ENCODE results near the gene FHIT. TPM values are rescaled to one million over a fixed set of nuclear protein-coding genes. Genes with fewer than 3 reads are reported as not detected.

FHIT gene
- total RNA-seq, 1 donor from 2014 or later, result 16.1 TPM

DNA sequence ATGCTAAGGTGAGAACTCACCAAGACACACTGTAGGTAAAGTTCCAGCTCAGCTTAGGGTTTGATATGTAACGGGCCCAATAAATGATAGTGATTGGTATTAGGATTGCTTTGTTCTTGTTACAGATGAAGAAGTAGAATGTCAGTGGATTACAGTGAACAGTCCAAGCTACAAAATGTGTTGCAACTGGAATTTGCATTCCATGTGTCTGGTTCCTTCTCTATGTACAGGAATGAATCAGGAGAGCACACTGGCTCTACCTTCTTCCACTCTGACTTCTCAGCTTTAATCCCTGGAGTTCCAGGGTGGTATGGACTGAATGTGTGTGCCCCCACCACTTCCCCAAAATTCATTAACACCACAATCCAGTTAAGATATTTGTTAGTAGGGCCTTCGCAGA is 1471.0 kb downstream of the FHIT start:
- Mint-ChIP-seq H3K36me3 (ENCODE audit: insufficient read depth) (no peaks in the 10 kb centered on the region), H3K9me3 (ENCODE audit: low read depth) (no peaks in the 10 kb centered on the region), H3K4me3 (ENCODE audit: low read depth) (no peak overlapping the region), H3K4me1 (ENCODE audit: low read depth) (no peaks in the 10 kb centered on the region), H3K27me3 (no peaks in the 10 kb centered on the region), H3K27ac (no peak overlapping the region)
- DNase-seq (ENCODE audit: low spot score, unreplicated experiment), result no peak
- TF ChIP-seq, protein P1, sequence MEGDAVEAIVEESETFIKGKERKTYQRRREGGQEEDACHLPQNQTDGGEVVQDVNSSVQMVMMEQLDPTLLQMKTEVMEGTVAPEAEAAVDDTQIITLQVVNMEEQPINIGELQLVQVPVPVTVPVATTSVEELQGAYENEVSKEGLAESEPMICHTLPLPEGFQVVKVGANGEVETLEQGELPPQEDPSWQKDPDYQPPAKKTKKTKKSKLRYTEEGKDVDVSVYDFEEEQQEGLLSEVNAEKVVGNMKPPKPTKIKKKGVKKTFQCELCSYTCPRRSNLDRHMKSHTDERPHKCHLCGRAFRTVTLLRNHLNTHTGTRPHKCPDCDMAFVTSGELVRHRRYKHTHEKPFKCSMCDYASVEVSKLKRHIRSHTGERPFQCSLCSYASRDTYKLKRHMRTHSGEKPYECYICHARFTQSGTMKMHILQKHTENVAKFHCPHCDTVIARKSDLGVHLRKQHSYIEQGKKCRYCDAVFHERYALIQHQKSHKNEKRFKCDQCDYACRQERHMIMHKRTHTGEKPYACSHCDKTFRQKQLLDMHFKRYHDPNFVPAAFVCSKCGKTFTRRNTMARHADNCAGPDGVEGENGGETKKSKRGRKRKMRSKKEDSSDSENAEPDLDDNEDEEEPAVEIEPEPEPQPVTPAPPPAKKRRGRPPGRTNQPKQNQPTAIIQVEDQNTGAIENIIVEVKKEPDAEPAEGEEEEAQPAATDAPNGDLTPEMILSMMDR (IDR thresholded peaks at IDR 0.05; ENCODE audit: unreplicated experiment), result no peak

DNA sequence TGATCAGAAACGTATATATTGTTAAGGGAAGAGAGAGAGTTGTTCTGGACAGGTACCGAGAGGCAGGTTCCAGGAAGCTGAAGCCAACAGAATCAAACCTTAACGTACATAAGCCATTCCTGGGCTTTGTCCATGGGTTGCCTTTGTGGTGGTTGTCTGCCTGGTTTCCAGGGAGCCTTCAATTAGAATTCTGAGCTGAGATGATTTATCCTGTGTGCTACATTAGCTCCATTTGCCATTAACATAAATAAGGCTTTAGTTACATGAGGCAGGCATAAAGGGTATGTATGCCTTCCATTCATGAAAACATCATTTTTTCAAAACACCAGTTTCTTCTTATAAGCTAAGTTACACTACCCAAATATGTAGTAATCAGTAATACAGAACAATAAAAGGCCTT is 1472.0 kb downstream of the FHIT start:
- H3K27me3 Mint-ChIP-seq, result no peaks in the 10 kb centered on the region
- no peak overlapping the region for H3K27ac Mint-ChIP-seq
- H3K36me3 Mint-ChIP-seq (ENCODE audit: insufficient read depth), result no peaks in the 10 kb centered on the region

DNA sequence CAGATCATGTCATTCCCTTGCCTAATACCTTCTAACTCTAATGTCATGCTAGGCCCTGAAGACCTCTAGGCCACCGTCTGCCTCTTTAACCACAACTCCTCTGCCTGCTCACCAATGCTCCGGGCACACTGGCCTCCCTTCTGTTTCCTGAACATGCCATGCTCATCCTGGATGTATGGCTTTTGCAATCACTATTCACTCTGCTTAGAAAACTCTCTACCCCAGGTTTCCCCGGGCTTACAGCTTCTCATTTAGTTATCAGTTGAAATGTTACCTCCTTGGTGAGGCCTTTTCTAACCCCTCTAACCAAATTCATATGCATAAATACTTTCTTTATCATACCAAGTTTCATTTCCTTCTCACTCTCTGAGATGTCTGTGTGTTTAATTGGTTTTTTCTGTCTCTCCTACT is 1473.6 kb downstream of the FHIT start:
- TF ChIP-seq, protein P1 (IDR thresholded peaks at IDR 0.05; ENCODE audit: unreplicated experiment), result no peak
- Mint-ChIP-seq H3K27ac (no peak overlapping the region), H3K4me3 (ENCODE audit: low read depth) (no peak overlapping the region), H3K36me3 (ENCODE audit: insufficient read depth) (no peaks in the 10 kb centered on the region), H3K4me1 (ENCODE audit: low read depth) (no peaks in the 10 kb centered on the region), H3K27me3 (no peaks in the 10 kb centered on the region), H3K9me3 (ENCODE audit: low read depth) (no peaks in the 10 kb centered on the region)
- no peak for DNase-seq (ENCODE audit: low spot score, unreplicated experiment)

More for the DNA sequence above, 1472.0 kb downstream of the FHIT start:
- Mint-ChIP-seq H3K4me3 (ENCODE audit: low read depth) (no peak overlapping the region), H3K4me1 (ENCODE audit: low read depth) (no peaks in the 10 kb centered on the region), H3K9me3 (ENCODE audit: low read depth) (no peaks in the 10 kb centered on the region)
- TF ChIP-seq, protein P1 (IDR thresholded peaks at IDR 0.05; ENCODE audit: unreplicated experiment), result no peak
- no peak for DNase-seq (ENCODE audit: low spot score, unreplicated experiment)

DNA sequence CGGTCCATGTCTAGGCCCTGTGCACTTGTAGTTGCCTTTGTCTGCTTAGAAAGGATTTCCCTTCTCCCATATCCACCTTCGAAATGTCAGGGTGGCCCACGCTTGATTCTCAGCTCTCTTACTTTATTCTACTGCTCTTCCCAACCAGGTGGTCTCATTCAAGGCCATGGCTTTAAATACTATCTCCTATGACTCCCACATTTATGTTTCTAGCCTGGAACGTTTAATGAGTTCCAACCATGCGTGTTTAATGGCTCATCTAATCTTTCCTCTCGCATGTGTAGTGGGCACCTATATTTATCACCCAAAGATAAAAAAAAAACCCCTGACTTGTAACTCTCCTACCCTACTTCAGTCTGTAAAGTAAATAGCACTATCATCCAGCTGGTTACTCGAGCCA is 1474.2 kb downstream of the FHIT start:
- H3K4me3 Mint-ChIP-seq (ENCODE audit: low read depth), result no peak overlapping the region
- DNase-seq (ENCODE audit: low spot score, unreplicated experiment), result no peak
- TF ChIP-seq, protein P1 (IDR thresholded peaks at IDR 0.05; ENCODE audit: unreplicated experiment), result no peak
- no peaks in the 10 kb centered on the region for H3K27me3 Mint-ChIP-seq
- no peaks in the 10 kb centered on the region for H3K9me3 Mint-ChIP-seq (ENCODE audit: low read depth)
- no peaks in the 10 kb centered on the region for H3K36me3 Mint-ChIP-seq (ENCODE audit: insufficient read depth)
- H3K27ac Mint-ChIP-seq, result no peak overlapping the region
- peaks cover 2% of the 10 kb centered on the region for H3K4me1 Mint-ChIP-seq (ENCODE audit: low read depth)

DNA sequence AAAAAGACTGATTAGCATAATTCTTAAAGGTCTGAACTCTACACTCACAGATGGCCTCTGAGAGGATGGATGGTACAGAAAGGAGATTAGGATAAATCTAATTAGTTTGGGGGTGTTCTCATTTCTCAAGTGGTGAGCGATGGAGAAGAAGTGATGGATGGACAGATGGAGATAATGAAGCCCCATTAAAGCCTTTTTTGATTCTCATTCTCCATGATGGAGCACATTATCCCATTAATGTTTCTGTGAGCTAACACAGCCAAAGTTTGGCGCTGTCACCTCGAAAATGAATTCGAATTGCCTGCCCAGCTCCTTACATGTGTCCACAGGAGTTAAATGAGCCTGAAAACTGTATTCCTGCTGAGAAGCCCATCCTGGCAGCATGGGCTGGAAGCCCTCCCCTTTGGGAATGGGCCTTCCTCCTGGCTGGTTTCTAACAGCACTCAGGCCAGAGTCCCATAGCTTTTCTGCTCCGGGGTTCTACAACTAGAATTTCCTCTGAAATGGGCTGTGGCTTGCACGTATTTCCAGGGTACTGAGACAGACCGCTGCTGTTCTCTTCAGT is 1475.4 kb downstream of the FHIT start:
- Mint-ChIP-seq H3K9me3 (ENCODE audit: low read depth) (no peaks in the 10 kb centered on the region), H3K27me3 (no peaks in the 10 kb centered on the region), H3K4me3 (ENCODE audit: low read depth) (no peak overlapping the region), H3K4me1 (ENCODE audit: low read depth) (peaks cover 5% of the 10 kb centered on the region), H3K36me3 (ENCODE audit: insufficient read depth) (no peaks in the 10 kb centered on the region), H3K27ac (no peak overlapping the region)
- no peak for DNase-seq (ENCODE audit: low spot score, unreplicated experiment)
- TF ChIP-seq, protein P1 (IDR thresholded peaks at IDR 0.05; ENCODE audit: unreplicated experiment), result no peak
